NB4 (cell line): ENCODE results near the gene RS1.

Experiments used
- DNase-seq: peaks from one replicate; pipeline ENCODE4 v3.0.0; 2010; ENCODE audit warnings: low read depth
- H3K4me3 ChIP-seq: one replicate; pipeline ENCODE4 v1.5.1; 2011; ENCODE audit warnings: mild to moderate bottlenecking, low read depth, low read length, moderate library complexity
- CTCF ChIP-seq: IDR thresholded peaks from one replicate; pipeline ENCODE4 v1.5.1; 2012; ENCODE audit warnings: low read depth, low read length
- MYC ChIP-seq: IDR thresholded peaks from 2 replicates; pipeline ENCODE4 v1.6.1; 2011; ENCODE audit warnings: low read depth, low read length
- POLR2A ChIP-seq: IDR thresholded peaks from 2 replicates; pipeline ENCODE4 v1.6.1; 2011; ENCODE audit warnings: mild to moderate bottlenecking; ENCODE audit not compliant: insufficient read length; ENCODE audit errors: extremely low read depth
- TF ChIP-seq, protein P1 (sequence below): IDR thresholded peaks from 2 replicates; pipeline ENCODE4 v1.6.1; 2011; ENCODE audit warnings: low read depth, low read length

The RS1 gene

GRCh38 chrX:18687856-18688495 is 16.1 kb upstream of the RS1 start:
- DNase-seq: no peak
- H3K4me3 ChIP-seq: no peak overlapping the region
- no peak for TF ChIP-seq CTCF
- TF ChIP-seq POLR2A: no peak
- no peak for TF ChIP-seq MYC
- TF ChIP-seq, protein P1, sequence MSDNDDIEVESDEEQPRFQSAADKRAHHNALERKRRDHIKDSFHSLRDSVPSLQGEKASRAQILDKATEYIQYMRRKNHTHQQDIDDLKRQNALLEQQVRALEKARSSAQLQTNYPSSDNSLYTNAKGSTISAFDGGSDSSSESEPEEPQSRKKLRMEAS: no peak

GRCh38 chrX:18682979-18683387 is 11.1 kb upstream of the RS1 start:
- TF ChIP-seq POLR2A (no peak), MYC (no peak), CTCF (no peak)
- TF ChIP-seq, protein P1: no peak
- DNase-seq: peak; percentile 38
- H3K4me3 ChIP-seq: no peak overlapping the region

DNA sequence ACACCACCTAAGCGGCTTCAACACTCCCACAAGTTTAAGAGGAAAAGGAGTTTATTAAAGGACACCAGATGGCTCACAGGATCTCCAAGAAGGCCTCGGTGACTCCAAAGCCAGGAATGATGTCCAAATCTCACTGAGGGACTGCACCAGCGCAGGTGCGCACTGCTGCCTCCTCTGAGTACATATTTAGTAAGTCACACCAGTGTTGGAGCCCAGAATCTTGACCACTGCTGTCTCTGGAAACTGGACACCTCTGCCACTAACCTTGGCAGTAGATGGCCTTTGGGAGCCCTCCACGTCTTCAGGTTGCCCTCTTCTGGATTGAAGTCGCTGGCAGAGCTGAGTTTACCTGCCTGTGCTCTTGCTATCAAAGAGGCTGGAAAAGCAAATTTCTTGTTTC is 10.1 kb upstream of the RS1 start:
- DNase-seq: no peak
- TF ChIP-seq MYC: no peak
- no peak for TF ChIP-seq POLR2A
- H3K4me3 ChIP-seq: no peak overlapping the region

DNA sequence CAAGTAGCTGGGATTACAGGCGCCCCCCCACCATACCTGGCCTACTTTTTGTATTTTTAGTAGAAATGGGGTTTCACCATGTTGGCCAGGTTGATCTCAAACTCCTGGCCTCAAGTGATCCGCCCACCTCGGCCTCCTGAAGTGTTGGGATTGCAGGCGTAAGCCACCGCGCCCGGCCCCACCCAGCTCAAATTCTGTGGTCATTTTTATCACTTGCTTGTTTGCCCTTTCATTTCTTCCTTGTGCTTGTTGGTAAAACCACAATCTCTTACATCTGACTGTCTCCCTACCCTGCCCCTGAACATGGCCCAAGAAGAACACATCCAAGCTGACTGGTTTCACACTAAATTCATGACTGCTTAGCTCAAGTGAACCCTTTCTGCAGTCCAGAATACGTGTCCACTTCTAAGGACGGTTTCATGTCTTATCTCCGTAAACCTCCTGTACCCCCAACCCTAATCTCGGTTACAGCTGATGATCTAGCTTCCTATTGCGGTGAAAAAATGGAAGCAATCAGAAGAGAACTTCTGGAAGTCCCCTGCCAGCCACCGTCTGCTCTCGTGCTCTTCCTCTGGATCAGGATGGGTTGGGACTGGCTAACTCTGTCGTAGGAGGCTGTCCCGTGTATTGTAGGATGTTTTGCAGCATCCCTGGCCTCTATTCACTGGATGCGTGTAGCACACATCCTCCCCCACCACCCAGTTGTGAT is 5.4 kb upstream of the RS1 start:
- no peak for TF ChIP-seq MYC
- TF ChIP-seq, protein P1: no peak
- no peak for TF ChIP-seq CTCF
- no peak for TF ChIP-seq POLR2A
- H3K4me3 ChIP-seq: no peak overlapping the region
- peak; percentile 37 for DNase-seq

- TF ChIP-seq CTCF (no peak), POLR2A (no peak), MYC (no peak)
- TF ChIP-seq, protein P1: no peak
- no peak overlapping the region for H3K4me3 ChIP-seq
- no peak for DNase-seq
Measured at GRCh38 chrX:18676470-18676869, 4.6 kb upstream of the RS1 start.

DNA sequence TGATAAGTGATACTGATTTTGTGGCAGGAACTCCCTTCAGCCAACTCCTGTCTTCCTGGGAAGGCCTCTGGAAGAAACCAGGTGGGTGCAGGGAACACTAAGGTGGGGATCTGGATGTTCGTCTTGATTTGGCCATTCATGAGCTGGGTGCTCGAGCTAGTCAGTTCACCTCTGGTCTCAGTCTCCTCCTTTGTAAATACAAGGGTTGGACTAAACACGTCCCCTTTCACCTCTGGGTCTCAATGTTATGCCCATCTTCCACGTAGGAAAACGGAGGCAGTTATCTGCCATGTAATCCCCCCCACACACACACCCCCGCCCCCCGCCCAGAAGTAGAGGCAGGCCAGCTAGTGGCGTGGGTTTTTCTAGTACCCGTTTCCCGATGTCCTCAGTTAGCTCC is 4.1 kb upstream of the RS1 start:
- H3K4me3 ChIP-seq: no peak overlapping the region
- DNase-seq: no peak
- TF ChIP-seq, protein P1: no peak
- no peak for TF ChIP-seq CTCF
